GM21786 (cell line): ENCODE data around the gene TBX5.

Experiments used
- ATAC-seq: cut with Tn5 transposase; IDR thresholded peaks from one replicate; pipeline ENCODE4 v1.9.1; 2021; ENCODE audit not compliant: unreplicated experiment

TBX5 gene

DNA sequence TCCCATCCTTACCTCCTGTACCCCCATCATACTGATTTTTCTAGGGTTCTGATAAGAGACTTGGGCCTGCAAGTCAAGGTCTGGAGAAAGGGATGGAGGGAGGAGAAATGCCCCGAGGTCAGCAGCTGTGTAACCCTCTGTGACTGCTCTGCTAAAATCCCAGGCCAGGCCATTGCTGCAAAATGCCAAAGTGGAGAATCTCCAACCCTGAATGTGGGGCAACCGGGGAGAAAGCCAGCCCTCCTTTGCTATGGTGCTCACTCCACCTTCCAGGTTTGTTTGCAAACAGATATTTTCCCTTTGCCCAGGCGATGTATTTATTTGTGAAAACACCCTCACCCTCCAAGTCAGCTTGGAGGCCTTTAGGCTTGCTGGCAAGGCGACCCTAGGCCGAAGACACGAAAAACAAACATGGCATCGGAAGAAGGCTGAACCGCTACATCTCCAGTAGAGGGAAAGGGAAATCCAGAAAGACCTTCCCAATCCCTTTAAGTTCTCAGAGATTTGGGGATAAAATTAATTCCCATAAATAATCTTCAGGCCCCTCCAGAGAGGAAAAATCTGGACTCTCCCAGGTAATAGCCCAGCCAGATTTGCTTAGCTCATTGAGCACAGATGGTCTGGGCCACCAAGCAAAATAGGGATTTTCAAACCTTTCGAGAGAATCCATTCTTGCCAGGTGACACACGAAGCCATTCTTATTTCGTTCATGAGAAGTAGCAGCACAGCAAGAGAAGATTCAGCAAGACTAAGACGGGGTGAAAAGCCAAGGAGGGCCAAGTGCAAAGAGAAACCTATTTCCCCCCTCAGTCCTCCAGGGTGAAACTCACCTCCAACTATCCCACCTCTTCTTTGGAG is 1.3 kb upstream of the TBX5 start:
- ATAC-seq, result no peak

DNA sequence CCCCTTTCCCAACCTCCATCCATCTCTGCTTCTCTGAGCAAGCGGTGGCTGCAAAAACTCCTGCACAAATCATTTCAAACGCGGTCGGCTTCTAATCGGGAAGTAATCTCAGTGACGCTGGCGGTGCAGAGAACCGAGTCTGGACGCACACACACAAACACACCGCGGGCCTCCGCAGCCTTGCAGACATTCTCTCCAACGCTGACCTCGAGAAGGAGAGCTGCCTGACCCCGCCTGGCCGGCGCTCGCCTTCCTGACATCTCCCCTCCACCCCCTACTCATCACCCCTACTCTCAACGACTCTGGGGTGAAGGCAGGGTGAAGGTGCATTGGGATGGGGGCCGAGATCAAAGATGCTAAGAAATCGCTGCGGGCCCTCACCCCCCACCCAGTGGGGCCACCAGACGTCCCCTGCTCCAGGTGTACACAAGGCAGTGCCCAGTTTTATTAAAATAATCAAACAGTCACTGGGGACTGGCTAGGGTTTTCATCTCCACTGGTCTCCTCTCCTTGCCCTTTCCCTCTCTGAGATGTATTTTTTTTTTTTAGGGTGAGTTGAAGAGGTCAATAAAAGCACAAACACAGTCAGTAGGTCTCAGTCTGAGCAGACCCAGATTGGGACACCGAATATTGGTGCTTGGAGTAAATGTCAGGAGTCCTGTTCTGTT is 506 bp upstream of the TBX5 start:
- ATAC-seq, result no peak

DNA sequence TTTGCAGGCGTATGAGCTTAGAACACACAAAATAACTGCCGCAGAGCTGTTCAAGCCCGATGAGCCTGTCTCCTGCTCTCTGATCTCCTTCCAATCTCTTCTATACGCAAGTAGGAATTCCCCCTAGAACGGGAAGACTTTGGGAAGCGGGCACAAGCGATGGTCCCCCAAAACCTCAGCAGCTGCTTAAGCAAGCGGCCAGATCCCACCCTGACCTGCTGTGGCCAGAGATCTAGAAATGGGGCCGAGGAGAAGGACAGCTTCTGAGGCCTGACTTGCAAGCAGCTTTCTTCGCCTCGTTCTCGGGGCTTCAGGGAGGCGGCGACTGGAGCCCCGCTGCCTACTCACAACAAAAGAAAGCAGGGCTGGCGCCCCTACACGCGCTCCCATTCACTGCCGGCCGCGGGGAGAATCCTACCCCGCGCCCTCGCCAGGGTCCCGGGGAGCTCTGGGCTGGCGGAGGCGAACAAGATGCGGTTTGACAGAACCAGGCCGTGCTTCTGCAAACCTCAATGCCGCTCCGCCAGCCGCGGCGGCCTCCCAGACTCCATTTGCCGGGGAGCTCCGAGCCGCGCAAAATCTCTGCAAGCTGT is 922 bp downstream of the TBX5 start:
- no peak for ATAC-seq

DNA sequence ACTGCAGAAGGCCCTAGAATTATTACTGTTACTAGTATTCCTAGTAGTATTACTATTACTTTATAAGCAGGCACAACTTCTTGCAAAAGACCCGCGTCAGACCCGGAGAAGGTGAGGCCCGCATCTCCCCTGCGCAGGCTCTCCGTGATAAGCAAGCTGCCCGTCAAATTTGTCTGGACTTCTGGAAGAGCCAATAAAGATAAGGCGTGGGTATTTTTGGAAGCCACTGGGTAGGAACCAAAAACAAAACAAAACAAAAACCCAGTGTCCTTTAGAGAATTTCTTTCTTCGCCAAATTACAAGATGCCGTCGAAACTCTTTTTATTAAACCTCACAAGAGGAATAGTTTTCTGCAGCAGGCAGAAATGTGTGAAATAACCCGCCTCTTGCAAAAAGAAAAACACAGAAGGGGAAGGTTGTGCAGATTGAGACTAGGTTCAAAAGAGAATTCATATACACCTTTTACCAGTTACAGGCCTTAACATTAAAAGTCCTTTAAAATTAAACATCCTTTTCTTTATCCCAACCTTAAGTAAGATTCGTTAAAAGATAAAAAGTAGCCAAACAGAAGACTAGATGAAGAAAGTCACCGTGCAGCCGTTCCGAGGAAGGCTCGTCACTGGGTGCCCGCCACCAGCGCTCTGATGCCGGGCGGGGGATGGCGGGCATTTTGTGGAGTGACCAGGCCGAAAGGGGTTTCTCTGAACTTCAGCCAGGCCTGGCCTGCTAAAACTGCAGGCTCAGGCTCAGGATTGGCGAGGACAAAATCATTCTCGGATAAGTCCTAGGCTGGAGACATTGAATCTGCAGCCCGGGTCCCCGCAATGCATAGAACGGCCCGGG is 1.6 kb downstream of the TBX5 start:
- ATAC-seq, result no peak

DNA sequence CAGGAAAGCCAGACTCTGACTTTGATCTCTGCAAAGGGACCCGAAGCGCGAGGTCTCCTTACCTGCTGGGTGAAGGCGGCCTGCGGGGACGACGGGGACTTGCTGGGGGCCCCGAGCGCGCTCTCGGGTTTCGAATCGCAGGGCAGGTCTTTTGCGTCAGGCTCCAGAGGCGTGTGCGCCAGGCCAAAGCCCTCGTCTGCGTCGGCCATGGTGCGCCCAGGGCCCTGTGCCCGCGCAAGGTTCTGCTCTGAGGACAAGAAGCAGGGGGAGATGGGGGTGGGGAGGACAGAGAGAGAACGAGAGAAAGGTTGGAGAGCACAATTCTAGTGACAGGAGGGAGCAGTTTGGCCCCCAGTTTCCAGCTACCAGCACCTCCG is 2.3 kb downstream of the TBX5 start:
- ATAC-seq, result no peak

DNA sequence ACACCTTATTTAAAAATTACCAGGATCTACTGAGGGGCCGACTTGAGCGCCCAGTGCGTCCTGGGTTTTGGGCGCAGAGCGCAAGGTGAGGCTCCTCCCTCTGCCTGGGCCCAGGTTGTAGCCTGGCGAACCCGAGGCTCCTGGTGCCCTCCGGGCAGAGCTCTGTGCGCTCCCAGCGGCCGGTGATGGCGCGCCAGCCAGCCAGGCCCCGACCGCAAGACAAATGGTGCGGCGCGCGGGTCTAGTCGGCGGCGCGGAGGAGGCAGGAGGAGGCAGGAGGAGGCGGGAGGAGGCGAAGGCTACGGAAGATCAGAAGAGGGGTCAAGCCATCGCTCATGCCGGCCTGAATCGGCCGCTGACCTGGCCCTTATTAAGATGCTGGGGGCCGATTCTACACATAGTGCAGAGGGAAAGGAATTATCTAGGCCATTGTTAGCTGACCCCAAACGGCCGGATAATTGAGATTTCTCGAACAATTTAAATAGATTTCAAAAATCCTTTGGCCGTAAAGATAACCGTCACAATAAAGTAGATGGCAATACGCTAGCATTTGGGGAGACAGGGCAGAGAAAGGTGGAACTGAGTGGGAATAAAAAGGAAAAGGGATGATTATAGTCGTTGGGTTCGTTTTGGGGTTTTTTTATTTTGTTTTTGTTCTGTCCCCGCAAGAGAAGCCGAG is 2.8 kb downstream of the TBX5 start:
- ATAC-seq, result no peak

DNA sequence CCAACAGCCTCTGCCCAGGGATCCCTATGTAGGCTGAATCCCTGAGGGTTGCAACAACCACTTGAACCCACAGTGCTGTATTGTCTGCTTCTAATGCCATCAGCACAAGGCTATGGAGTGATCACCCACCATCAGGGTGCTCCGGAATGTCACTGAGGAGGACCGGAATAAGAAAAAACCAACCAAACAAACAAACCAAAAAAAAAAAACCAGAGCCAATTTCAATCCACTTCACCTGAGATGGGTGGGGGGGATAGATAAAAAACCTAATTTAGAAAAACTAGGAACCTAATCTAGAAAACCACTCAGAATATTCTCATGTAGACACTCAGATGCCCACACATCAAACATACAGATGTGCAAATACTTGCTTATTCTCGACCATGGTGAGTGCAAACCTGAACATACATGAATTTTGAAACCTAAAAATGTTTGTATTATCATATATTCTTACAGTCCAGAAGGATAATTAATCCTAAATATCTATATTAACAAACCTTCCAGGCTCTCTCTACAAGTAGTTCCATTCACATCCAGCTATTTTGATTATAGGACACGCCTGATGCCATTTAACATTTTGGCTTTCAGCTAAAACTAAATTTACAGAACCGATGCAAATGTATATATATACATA is 3.7 kb downstream of the TBX5 start:
- ATAC-seq, result no peak

DNA sequence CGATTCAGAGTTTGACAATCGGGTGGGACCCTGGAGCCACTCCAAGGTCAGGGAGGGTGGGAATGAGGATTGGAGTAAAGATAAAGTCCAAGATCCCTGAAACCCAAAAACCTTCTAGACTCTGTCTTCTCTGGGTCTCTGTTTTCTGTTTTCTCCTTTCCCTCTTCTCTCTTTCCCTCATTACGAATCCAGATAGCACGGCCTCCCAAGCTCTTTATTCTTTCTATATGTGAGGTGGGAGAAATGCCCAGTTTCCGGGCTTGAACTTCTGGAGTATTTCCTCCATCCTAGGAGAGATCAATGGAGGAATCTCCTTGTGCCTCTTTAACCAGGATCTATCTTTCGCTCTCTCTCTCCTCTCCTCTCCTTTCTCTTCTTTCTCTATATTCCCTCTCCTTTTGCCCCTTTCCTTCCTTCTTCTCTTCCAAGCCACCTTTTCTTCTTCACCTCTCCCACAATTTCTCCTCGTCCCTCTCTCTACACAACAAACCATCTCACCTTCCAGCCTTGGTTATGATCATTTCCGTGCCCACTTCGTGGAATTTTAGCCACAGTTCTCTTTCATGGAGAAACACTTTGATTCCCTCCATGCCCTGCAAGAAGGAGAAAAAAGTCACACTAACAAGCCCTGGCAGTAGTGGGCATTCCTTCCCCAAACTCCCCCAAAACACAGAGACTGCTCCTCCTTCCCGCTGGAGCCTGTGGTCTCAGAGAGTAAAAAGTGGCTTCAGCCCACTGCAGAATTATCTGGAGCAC is 4.4 kb downstream of the TBX5 start:
- ATAC-seq, result no peak

DNA sequence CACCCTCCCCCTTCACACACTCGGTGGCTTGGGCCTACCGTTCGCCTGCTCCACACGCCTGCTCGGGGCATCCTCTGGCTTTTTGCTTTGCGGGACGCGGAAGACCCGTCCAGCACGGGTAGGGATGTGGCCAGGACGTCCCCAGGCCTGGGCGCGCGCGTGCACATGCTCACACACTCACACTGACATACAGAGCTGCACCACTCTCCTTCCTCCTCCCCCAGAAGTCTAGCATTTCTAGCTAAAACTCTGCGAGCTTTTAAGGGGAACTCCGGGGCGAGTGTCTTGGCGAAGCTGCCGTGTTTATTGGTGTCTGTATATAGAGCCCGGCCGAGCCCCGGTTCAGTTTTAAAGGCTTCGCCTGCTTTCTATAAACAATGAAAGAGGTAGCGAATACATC is 5.0 kb downstream of the TBX5 start:
- ATAC-seq, result no peak

DNA sequence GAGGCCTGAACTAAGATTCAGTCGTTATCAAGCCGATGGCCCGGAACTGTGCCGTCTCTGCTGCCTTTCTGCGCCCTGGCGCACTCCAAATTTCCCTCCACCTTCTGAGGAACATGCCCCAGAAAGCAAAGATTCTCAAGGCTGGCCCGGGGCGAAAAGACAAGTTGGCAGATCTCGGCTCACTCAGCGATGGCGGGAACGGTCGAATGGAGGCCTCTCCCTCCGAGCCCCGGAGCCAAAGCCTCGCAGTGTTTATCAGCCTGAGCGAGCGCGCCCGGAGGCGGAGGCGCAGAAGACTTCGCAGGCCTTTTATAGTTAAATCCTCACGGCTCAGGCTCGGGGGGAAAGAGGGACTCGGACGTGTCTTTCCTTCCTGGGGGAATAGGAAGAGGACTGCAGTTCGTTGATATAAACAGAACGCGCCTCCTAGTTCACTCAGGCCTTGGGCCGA is 5.6 kb downstream of the TBX5 start:
- ATAC-seq, result no peak

DNA sequence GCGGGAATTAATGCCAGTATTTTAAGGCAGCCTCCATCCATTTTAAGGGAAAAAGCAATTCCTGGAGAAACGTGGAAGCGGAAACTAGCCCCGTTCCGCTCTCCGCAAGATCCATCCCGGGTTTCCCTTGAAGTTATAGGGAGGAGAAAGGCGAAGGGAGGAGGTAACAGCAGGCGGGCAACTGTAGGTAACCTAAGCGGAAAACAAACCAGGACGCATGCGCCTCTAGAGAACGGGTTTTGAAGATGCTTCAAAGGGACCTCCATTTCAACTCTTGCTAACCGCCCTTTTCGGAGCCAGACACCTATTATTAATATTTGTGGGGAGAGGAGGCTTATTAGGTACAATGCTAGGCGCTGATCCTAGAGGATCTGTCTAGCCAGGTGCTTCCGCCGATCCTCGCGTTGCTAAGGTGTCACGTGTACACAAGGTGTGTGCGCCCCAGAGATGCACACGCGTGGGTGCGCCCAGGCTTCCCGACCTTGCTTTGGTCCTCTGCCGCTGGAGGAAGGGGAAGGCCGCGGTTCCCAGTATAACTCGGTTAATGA is 6.2 kb downstream of the TBX5 start:
- ATAC-seq, result no peak

DNA sequence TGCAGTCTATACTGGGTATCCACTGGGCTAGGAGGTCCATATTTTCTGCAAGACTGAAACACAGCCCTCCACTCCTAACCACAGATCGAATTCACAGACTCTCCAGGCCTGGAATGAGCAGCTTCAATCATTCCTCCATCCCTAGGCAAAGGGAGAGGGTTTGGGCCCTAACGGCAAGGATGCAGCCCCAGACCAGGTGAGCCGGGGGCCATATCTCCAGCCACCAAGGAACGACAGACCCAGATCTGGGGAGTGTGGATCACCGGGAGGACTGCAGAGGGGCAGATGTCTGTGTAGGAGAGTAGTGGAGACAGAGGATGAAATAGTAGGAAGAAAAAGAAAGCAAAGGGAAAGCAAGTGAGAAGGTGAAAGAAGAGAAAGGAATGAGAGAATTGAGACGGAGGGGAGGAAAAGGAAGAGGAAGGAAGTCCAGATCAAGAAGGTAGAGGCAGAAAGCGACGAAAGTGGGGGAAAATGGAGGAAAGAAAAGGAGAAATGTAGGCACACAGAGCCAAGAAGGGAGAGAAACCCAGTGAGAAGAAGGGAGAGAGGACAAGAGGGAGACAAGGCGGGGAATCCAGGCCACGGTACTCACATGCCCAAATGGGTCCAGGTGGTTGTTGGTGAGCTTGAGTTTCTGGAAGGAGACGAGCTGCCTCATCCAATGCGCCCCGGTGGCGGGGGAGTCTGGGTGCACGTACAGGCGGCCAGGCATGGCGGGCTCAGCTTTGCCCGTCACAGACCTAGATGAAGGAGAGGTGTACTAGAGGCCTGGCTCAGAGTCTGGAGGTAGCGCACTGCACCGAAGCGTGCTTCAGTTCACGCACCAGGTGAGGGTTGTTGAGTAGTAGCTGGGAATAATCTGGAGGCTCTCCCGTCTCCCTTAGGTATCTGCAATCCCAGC is 7.7 kb downstream of the TBX5 start:
- no peak for ATAC-seq

DNA sequence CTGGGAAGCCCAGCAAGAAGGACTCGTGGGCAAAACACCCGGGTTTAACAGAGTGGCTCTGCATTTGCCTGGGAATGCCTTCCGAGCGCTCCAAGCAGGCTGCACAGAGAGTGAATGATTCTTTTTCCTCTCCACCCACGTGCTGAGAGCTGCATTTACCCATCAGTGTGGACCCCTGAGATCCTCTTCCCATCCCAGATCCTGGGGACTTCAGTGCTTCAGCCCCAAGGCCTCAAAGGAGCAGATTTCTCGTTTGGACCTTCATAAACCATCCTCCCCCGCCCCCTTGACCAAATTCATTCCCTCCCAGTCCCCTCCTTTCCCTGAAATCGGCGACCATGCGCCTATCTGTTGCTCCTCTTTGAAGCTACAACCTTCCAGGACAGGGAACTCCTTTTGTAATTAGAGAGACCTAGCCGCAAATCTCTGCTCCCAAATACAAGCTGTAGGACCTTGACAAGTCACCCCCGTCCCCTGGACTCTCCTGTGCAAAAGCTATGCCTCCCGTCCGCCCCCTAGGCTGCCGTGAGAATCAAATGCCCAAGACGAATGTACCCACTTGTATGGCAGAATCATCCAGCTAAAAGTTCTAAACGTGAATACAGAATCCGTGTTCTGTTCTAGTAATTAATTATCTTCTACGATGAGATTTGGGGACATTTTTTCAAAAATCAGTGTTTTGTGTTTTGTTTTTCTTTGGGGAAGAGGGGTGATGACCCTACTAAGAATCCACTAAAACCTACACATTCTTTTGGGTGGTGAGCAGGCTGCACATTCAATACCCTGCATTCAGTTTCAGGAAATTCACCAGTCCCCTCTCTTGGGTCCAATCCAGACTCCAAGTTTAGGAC is 8.8 kb downstream of the TBX5 start:
- no peak for ATAC-seq

DNA sequence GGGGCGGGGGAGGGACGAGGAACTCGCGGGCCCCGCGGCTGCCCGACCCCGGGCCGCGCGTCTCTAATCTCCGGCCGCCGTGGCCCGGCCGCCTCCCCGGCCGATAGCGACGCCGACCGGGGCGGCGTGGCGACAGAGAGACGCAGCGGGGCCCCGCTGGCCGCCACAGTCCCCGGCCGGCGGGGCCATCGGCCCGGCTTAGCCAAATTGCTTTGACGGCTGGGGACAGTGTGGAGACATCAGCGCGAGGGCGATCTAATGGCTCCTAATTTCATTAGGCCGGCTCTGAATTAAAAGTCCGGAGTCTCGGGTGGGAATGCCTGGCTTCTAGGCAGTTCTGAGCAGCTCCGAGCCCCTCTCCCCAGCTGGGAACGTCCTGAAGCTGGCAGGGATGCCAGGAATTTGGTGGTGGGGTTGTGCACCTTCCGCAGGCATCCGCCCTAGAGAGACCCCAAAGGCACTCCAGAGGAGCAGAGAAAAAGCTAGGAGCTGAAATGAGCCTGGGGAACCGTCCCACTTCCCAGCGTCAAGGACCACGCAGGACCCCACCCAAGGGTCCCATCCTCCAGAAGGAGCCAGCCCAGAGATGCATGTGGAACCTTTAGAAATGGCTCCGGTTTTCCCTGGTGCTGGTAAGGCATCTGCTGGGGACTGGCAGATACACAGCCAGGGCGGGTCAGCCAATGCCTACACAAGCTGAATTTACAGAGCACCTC is 9.6 kb downstream of the TBX5 start:
- no peak for ATAC-seq

DNA sequence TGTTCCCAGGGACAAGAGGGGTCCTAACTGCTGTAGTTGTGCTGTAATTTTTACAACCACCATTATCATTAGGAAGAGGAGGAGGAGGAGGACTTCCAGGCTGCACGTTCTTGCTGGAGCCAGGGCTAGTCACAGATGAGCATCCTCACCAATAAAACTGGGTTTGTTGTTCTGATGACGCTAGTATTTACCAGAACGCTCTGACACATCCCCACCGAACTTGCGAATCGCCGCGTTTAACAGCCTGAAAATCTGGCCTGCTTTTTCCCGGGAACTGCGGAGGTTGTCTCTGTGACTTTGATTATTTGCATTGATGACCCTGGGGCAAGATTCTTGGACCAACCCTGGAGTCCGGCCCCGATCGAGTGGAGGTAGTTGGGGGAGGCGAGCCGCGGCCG is 10.2 kb downstream of the TBX5 start:
- no peak for ATAC-seq

DNA sequence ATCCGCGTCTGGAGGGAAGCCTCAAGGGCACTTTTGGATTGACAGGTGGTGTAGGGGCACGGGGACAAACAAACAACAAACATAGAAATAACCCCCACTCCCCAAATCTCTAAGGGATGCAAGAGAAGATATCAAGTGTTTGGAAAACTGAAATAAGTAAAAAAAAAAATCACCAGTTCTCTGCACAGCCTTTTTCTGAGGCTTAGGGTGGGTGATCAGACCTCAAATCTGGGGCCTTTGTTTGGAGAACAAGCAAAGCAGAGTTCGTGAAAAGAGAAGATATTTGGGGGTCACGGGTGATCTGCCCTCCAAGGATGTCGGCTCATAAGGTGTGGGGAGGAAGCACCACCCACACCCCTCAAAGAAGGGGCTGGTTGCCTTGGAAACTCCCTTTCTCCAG is 10.7 kb downstream of the TBX5 start:
- ATAC-seq, result no peak

DNA sequence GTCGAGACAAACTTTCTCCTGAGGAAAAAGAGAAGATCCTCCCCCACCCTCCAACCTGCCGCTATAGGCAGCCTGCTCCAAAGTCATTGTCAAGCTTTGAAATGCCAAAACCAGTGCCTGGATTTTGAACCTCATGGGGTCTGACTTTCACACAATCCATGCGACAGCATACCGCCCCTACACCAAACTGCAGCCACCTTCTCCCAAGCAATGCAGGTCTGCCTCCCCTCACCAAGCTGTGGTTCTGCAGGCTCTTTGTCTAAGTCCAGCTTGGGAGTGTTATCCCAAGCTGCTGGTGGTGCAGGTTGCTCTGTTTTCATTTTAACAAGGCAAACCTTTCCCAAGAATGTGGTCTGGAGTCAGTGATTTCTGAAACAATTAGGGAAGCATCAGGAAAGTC is 12.4 kb downstream of the TBX5 start:
- ATAC-seq, result no peak
